Measurements from ENCODE around the gene PPIP5K1.
"Not testable (repeated sequence)": the region's sequence is repeated elsewhere in the genome, so short reads cannot be mapped to it uniquely, and the experiment has no call there.

- not testable (repeated sequence) for TF ChIP-seq CTCF (IDR thresholded peaks at IDR 0.05 in 8 of 11, conservative IDR thresholded peaks at IDR 0.05 in 3 of 11); POLR2A (IDR thresholded peaks at IDR 0.05)
Measured at GRCh38 chr15:43562753-43563152, 27.3 kb downstream of the PPIP5K1 start.

Measured in spleen (tissue), 7 donors.